Prostate gland (tissue), 2 donors: ENCODE data around the gene CCDC127. TPM values are rescaled to one million over a fixed set of nuclear protein-coding genes. Genes with fewer than 3 reads are reported as not detected.
"Not testable (repeated sequence)": the region's sequence is repeated elsewhere in the genome, so short reads cannot be mapped to it uniquely, and the experiment has no call there.

ENCODE experiments used
- DNase-seq: peaks from one replicate; pipeline ENCODE4 v3.0.0-alpha.2; 2019; ENCODE audit warnings: low spot score
- H3K27ac ChIP-seq, 2 donors: fragments of 200-600 bp; sonication (generic); 2 replicates each; pipeline ENCODE4 v1.5.1; 2017 to 2019
- H3K27me3 ChIP-seq: fragments of 200-600 bp; sonication (generic); replicated peaks from 2 replicates; pipeline ENCODE4 v1.5.1; 2019; ENCODE audit not compliant: insufficient read depth
- H3K36me3 ChIP-seq, 2 donors: fragments of 200-600 bp; sonication (generic); 1 replicate in 1 of 2; 2 replicates in 1 of 2; pipeline versions ENCODE4 v1.5.1 to v1.8.1; 2017 to 2019
- H3K4me1 ChIP-seq: fragments of 200-600 bp; sonication (generic); replicated peaks from 2 replicates; pipeline ENCODE4 v1.5.1; 2019
- H3K4me3 ChIP-seq, 2 donors: fragments of 200-600 bp; sonication (generic); 2 replicates each; pipeline ENCODE4 v1.5.1; 2017 to 2019
- H3K9me3 ChIP-seq: fragments of 200-600 bp; sonication (generic); 2 replicates; pipeline ENCODE4 v1.5.1; 2017
- POLR2A ChIP-seq: fragments of 450-650 bp; IDR thresholded peaks from one replicate; pipeline ENCODE4 v1.6.1; 2016; ENCODE audit warnings: antibody characterized with exemption, mild to moderate bottlenecking
- POLR2AphosphoS5 ChIP-seq: sonication (generic); formaldehyde crosslinking; IDR thresholded peaks from one replicate; pipeline ENCODE4 v1.6.1; 2017; ENCODE audit warnings: antibody characterized with exemption
- WGBS: methylation state at CpG from one replicate; pipeline ENCODE4 v1.1.5; 2018; 5-methylcytosine and 5-hydroxymethylcytosine counted together
- intact Hi-C: fragments of 100-400 bp; cut with DNase I; formaldehyde crosslinking; loops from one replicate; pipeline ENCODE4 v1.14.2; 2022
- total RNA-seq, 2 donors: library from RNA; depleted of rRNA; stranded (reverse); fragments of >200 nt; gene quantifications; one replicate each; pipeline ENCODE4 v1.1.0, GENCODE V29; 2016
- TF ChIP-seq, protein P1 (sequence below), 4 experiments: fragments of 200-600 bp in 2 of 4; fragments of 450-650 bp in 2 of 4; sonication (generic) in 2 of 4; IDR thresholded peaks; 1 replicate in 3 of 4; 2 replicates in 1 of 4; pipeline ENCODE4 v1.5.1; 2016 to 2019; ENCODE audit warnings: antibody characterized with exemption in 4 of 4, mild to moderate bottlenecking in 2 of 4, moderate library complexity in 2 of 4

CCDC127 gene
- total RNA-seq, 2 donors from 2014 or later = 4.7 to 5.2 TPM

DNA sequence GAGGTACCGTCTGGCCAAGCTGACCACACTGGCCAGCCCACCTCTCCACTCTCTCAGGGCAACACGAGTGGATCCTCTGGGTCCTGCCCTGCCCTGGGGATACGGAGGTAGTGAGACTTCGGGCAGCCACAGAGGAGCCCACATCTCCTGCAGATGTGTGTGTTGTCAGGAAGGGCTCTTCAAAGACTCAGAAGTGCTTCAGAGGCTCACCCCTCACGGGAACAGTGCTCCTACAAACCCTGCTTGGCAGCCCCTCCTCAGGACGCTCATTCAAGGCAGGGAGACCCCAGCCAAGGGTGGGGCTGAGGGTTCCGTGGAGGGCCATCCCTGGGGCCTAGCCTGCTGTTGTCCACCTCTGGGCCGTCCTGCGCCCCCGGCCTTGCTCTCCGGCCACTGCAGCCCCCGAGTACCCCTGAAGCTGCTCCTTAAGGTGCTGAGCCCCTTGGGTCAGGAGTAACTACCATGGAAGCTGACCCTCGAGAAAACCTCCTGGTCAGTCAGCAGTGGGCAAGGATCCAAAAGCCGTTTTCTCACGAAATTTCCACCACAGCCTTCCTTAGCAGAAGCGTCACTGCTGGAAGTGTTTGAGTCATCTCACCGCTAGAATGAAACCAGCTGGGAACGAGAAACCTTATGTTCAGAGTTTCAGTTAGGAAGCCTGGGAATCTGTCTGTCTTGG lies 49.8 kb downstream of the CCDC127 start:
- no peaks in the 10 kb centered on the region for H3K36me3 ChIP-seq
- peak overlapping the region; percentile 74 to 79 for H3K27ac ChIP-seq
- 68% methylated on average over 17 of the region's 18 CpGs for WGBS
- TF ChIP-seq POLR2A (no peak), POLR2AphosphoS5 (no peak)
- TF ChIP-seq, protein P1, sequence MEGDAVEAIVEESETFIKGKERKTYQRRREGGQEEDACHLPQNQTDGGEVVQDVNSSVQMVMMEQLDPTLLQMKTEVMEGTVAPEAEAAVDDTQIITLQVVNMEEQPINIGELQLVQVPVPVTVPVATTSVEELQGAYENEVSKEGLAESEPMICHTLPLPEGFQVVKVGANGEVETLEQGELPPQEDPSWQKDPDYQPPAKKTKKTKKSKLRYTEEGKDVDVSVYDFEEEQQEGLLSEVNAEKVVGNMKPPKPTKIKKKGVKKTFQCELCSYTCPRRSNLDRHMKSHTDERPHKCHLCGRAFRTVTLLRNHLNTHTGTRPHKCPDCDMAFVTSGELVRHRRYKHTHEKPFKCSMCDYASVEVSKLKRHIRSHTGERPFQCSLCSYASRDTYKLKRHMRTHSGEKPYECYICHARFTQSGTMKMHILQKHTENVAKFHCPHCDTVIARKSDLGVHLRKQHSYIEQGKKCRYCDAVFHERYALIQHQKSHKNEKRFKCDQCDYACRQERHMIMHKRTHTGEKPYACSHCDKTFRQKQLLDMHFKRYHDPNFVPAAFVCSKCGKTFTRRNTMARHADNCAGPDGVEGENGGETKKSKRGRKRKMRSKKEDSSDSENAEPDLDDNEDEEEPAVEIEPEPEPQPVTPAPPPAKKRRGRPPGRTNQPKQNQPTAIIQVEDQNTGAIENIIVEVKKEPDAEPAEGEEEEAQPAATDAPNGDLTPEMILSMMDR (IDR thresholded peaks at IDR 0.05) = no peak
- H3K4me1 ChIP-seq = peaks cover 4% of the 10 kb centered on the region
- intact Hi-C loops = no loop called here
- no peaks in the 10 kb centered on the region for H3K27me3 ChIP-seq
- no peak for DNase-seq
- H3K4me3 ChIP-seq = no peak overlapping the region
- H3K9me3 ChIP-seq = no peaks in the 10 kb centered on the region

DNA sequence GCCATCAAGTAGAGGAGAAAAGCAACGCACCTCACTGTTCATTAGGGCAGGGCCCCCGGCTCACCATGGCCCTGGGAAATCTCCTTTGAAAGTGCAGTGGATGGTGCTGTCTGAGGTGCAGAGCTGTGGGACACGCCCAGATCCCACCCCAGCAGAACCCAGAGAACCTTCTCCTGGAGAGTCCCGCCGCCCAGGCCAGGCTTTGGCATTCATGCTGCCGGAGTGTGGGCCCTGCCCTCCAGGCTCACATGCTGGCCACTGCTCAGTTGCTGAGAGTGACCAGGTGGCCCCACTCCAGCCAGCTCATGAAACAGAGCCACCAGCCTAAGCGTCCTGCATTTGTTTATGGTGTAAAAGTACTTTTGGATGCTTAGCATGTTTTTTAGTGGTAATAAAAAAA lies 50.4 kb downstream of the CCDC127 start:
- Histone ChIP-seq H3K9me3 (no peaks in the 10 kb centered on the region), H3K36me3 (no peaks in the 10 kb centered on the region), H3K27ac (peak overlapping the region; percentile 74 to 79), H3K4me3 (no peak overlapping the region), H3K4me1 (peaks cover 4% of the 10 kb centered on the region), H3K27me3 (no peaks in the 10 kb centered on the region)
- 72% methylated on average over 7 of the region's 7 CpGs for WGBS
- DNase-seq = no peak
- intact Hi-C loops = no loop called here
- TF ChIP-seq POLR2AphosphoS5 (no peak), POLR2A (no peak)
- TF ChIP-seq, protein P1 (IDR thresholded peaks at IDR 0.05) = no peak

DNA sequence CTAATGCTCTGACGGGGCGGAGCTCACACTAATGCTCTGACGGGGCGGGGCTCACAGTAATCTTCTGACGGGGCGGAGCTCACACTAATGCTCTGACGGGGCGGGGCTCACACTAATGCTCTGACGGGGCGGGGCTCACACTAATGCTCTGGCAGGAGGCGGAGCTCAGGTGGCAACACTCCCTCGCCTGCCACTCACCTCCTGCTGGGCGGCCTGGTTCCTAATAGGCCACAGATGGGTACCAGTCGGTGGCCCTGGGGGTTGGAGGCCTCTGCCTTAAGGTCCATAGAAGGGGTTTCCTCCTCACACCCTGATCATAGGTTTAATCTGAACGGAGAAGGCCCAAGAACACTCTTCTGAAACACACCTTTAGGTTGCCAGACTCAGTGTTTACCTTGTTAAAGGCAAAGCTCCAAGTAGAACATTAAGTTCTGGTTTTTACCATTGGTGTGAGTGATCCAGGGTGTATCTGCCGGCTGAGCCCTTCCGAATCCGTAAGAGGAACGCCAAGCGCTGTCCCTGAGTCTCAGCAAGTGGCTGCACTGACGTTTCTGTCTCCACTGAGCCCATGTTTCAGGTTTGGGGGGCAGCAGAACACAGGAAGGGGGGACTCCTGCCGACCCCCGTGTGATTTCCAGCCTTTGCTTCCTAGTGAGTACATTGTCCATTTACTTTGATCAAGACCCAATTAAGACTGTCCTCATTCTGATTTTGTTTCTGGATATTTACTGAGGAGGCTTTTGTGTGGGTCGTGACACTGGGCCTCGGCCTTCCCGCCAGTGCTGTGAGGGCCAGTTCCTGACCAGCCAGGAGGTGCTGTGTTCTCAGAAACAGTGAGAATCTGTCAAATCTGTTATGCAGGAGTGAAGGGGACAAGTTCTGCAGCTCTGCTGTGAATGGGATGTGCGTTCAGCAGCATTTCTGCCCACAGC lies 51.2 kb downstream of the CCDC127 start:
- intact Hi-C loops = no loop called here
- peaks cover 4% of the 10 kb centered on the region for H3K4me1 ChIP-seq
- H3K27me3 ChIP-seq = no peaks in the 10 kb centered on the region
- H3K27ac ChIP-seq = peak overlapping the region; percentile 74 to 79
- no peaks in the 10 kb centered on the region for H3K9me3 ChIP-seq
- DNase-seq = peak; percentile 69
- TF ChIP-seq POLR2AphosphoS5 (peak; percentile 91), POLR2A (no peak)
- TF ChIP-seq, protein P1 (IDR thresholded peaks at IDR 0.05) = no peak
- 74% methylated on average over 27 of the region's 27 CpGs for WGBS
- H3K4me3 ChIP-seq = no peak overlapping the region
- no peaks in the 10 kb centered on the region for H3K36me3 ChIP-seq

DNA sequence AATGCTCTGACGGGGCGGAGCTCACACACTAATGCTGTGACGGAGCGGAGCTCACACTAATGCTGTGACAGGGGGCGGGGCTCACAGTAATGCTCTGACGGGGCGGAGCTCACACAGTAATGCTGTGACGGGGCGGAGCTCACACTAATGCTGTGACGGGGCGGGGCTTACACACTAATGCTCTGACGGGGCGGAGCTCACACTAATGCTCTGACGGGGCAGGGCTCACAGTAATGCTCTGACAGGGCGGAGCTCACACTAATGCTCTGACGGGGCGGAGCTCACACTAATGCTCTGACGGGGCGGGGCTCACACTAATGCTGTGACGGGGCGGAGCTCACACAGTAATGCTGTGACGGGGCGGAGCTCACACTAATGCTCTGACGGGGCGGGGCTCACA lies 53.2 kb downstream of the CCDC127 start:
- intact Hi-C loops, H3K4me1 ChIP-seq, H3K27me3 ChIP-seq, DNase-seq, H3K27ac ChIP-seq, H3K4me3 ChIP-seq, H3K9me3 ChIP-seq, H3K36me3 ChIP-seq: not testable (repeated sequence)
- WGBS = 95% methylated on average over 25 of the region's 25 CpGs

DNA sequence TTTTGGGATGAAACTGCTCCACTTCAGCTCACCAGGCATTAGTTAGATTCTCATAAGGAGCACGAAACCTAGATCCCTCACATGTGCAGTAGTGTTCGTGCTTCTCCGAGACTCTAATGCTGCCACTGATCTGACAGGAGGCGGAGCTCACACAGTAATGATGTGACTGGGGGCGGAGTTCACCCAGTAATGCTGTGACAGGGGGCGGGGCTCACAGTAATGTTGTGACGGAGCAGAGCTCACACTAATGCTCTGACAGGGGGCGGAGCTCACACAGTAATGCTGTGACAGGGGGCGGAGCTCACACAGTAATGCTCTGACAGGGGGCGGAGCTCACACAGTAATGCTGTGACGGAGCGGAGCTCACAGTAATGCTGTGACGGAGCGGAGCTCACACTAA lies 53.7 kb downstream of the CCDC127 start:
- intact Hi-C loops = no loop called here
- DNase-seq = no peak

More for the DNA sequence above, 53.7 kb downstream of the CCDC127 start:
- Histone ChIP-seq H3K27me3 (no peaks in the 10 kb centered on the region), H3K9me3 (no peaks in the 10 kb centered on the region), H3K4me3 (no peak overlapping the region), H3K36me3 (no peaks in the 10 kb centered on the region), H3K27ac (no peak overlapping the region), H3K4me1 (peaks cover 4% of the 10 kb centered on the region)
- TF ChIP-seq POLR2AphosphoS5 = no peak
- TF ChIP-seq, protein P1 (IDR thresholded peaks at IDR 0.05) = no peak
- TF ChIP-seq POLR2A = no peak
- WGBS = 87% methylated on average over 14 of the region's 14 CpGs
